ENCODE measurements around the gene REC8. TPM values are rescaled to one million over a fixed set of nuclear protein-coding genes. Genes with fewer than 3 reads are reported as not detected.

REC8 gene
- total and polyA plus RNA-seq, 2 of the 13 experiments (the other 11 are each of a cell fraction or from before 2014, with no cell fraction given), result 3.4 to 14.7 TPM

GRCh38 chr14:24130717-24131548, 40.9 kb upstream of the REC8 start (continued):
- TF ChIP-seq, protein P1, sequence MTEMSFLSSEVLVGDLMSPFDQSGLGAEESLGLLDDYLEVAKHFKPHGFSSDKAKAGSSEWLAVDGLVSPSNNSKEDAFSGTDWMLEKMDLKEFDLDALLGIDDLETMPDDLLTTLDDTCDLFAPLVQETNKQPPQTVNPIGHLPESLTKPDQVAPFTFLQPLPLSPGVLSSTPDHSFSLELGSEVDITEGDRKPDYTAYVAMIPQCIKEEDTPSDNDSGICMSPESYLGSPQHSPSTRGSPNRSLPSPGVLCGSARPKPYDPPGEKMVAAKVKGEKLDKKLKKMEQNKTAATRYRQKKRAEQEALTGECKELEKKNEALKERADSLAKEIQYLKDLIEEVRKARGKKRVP (CRISPR knock-in tag; IDR thresholded peaks at IDR 0.05), result no peak
- TF ChIP-seq E2F1 (CRISPR knock-in tag; IDR thresholded peaks at IDR 0.05) (no peak), ZBTB34 (CRISPR knock-in tag; IDR thresholded peaks at IDR 0.05) (no peak), ZNF256 (CRISPR knock-in tag; conservative IDR thresholded peaks at IDR 0.05) (no peak), MNT (IDR thresholded peaks at IDR 0.05) (no peak), SAP130 (CRISPR knock-in tag; IDR thresholded peaks at IDR 0.05; ENCODE audit: low read depth) (peak; percentile 95), NONO (IDR thresholded peaks at IDR 0.05) (no peak), NONO (CRISPR knock-in tag; conservative IDR thresholded peaks at IDR 0.05) (peak; percentile 62; the same call in 1 of the 2 replicates), CREB1 (IDR thresholded peaks at IDR 0.05) (peak; percentile 15; the same call in 1 of the 2 replicates), CREB1 (CRISPR knock-in tag; IDR thresholded peaks at IDR 0.05) (no peak), ZNF563 (CRISPR knock-in tag; IDR thresholded peaks at IDR 0.05) (peak; percentile 18; the same call in 1 of the 2 replicates), DPF2 (CRISPR knock-in tag; IDR thresholded peaks at IDR 0.05; ENCODE audit: borderline replicate concordance, low read depth) (peak; percentile 50; the same call in 1 of the 2 replicates), PRPF4 (IDR thresholded peaks at IDR 0.05; ENCODE audit: low read depth, low read length, poor library complexity, severe bottlenecking) (no peak), ZNF282 (IDR thresholded peaks at IDR 0.05; ENCODE audit: partially characterized antibody) (no peak), DMAP1 (CRISPR knock-in tag; IDR thresholded peaks at IDR 0.05) (no peak), RXRA (CRISPR knock-in tag; IDR thresholded peaks at IDR 0.05) (peak; percentile 48), ZNF800 (CRISPR knock-in tag; IDR thresholded peaks at IDR 0.05) (no peak)
- TF ChIP-seq, protein P2, sequence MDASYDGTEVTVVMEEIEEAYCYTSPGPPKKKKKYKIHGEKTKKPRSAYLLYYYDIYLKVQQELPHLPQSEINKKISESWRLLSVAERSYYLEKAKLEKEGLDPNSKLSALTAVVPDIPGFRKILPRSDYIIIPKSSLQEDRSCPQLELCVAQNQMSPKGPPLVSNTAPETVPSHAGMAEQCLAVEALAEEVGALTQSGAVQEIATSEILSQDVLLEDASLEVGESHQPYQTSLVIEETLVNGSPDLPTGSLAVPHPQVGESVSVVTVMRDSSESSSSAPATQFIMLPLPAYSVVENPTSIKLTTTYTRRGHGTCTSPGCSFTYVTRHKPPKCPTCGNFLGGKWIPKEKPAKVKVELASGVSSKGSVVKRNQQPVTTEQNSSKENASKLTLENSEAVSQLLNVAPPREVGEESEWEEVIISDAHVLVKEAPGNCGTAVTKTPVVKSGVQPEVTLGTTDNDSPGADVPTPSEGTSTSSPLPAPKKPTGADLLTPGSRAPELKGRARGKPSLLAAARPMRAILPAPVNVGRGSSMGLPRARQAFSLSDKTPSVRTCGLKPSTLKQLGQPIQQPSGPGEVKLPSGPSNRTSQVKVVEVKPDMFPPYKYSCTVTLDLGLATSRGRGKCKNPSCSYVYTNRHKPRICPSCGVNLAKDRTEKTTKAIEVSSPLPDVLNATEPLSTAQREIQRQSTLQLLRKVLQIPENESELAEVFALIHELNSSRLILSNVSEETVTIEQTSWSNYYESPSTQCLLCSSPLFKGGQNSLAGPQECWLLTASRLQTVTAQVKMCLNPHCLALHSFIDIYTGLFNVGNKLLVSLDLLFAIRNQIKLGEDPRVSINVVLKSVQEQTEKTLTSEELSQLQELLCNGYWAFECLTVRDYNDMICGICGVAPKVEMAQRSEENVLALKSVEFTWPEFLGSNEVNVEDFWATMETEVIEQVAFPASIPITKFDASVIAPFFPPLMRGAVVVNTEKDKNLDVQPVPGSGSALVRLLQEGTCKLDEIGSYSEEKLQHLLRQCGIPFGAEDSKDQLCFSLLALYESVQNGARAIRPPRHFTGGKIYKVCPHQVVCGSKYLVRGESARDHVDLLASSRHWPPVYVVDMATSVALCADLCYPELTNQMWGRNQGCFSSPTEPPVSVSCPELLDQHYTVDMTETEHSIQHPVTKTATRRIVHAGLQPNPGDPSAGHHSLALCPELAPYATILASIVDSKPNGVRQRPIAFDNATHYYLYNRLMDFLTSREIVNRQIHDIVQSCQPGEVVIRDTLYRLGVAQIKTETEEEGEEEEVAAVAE (CRISPR knock-in tag; IDR thresholded peaks at IDR 0.05; ENCODE audit: borderline replicate concordance), result 0 out of 2 replicates have a peak, but pooled peaks have one; percentile 12

Data from HepG2 (cell line).